Uterus (tissue), 2 donors: ENCODE measurements around the gene ARID1B.

ENCODE experiments used
- CTCF ChIP-seq, 4 experiments: fragments of 200-600 bp in 2 of 4; fragments of 450-650 bp in 2 of 4; sonication (generic) in 2 of 4; IDR thresholded peaks; one replicate each; pipeline ENCODE4 v1.5.1; 2016 to 2019; ENCODE audit warnings: antibody characterized with exemption in 4 of 4, mild to moderate bottlenecking in 2 of 4, moderate library complexity in 1 of 4
- POLR2A ChIP-seq, 2 donors: fragments of 450-650 bp; IDR thresholded peaks; one replicate each; pipeline ENCODE4 v1.6.1; 2016; ENCODE audit warnings: antibody characterized with exemption in 2 of 2, mild to moderate bottlenecking in 1 of 2, moderate library complexity in 1 of 2

- TF ChIP-seq CTCF (IDR thresholded peaks at IDR 0.05) (no peak), POLR2A (IDR thresholded peaks at IDR 0.05) (no peak)
These were observed 16.8 kb upstream of the ARID1B start for GRCh38 chr6:156760377-156760776.
